GM12878 (cell line): ENCODE measurements around the gene MAN2B1. TPM values are rescaled to one million over a fixed set of nuclear protein-coding genes. Genes with fewer than 3 reads are reported as not detected.

Experiments
- BRCA1 ChIP-seq: IDR thresholded peaks from 2 replicates; pipeline ENCODE4 v1.6.1; 2011; ENCODE audit warnings: low read depth, low read length, improper control_type of control experiment
- CBX5 ChIP-seq: sonication (generic); IDR thresholded peaks from 2 replicates; pipeline ENCODE4 v1.6.1; 2016; ENCODE audit warnings: low read depth, moderate library complexity, mild to moderate bottlenecking, inconsistent platforms
- CHD1 ChIP-seq: IDR thresholded peaks from 2 replicates; pipeline ENCODE4 v1.6.1; 2012; ENCODE audit warnings: low read depth, low read length, improper control_type of control experiment
- CREB1 ChIP-seq: IDR thresholded peaks from 2 replicates; pipeline ENCODE4 v1.6.1; 2012; ENCODE audit warnings: low read depth, mild to moderate bottlenecking, inconsistent platforms
- E2F4 ChIP-seq: IDR thresholded peaks from 2 replicates; pipeline ENCODE4 v1.6.1; 2012; ENCODE audit warnings: low read depth, low read length, improper control_type of control experiment
- HDAC6 ChIP-seq: fragments of 200-600 bp; sonication (generic); IDR thresholded peaks from one replicate; pipeline ENCODE4 v1.8.0; 2017; ENCODE audit warnings: antibody characterized with exemption; ENCODE audit not compliant: unreplicated experiment
- IRF4 ChIP-seq: IDR thresholded peaks from 2 replicates; pipeline ENCODE4 v1.6.1; 2011; ENCODE audit warnings: low read depth, low read length
- MYB ChIP-seq: fragments of 150-350 bp; IDR thresholded peaks from 2 replicates; pipeline ENCODE4 v1.6.1; 2014; ENCODE audit warnings: mild to moderate bottlenecking, low read depth, low read length, borderline replicate concordance
- SREBF2 ChIP-seq: IDR thresholded peaks from 2 replicates; pipeline ENCODE4 v1.6.1; 2012; ENCODE audit warnings: mild to moderate bottlenecking, low read length
- TCF3 ChIP-seq: IDR thresholded peaks from 2 replicates; pipeline ENCODE4 v1.6.1; 2012; ENCODE audit warnings: low read depth, mild to moderate bottlenecking, low read length, borderline replicate concordance; ENCODE audit not compliant: insufficient read depth
- USF1 ChIP-seq: IDR thresholded peaks from 2 replicates; pipeline ENCODE4 v1.6.1; 2011; ENCODE audit warnings: borderline replicate concordance, low read depth, mild to moderate bottlenecking, moderate library complexity, mixed read lengths, low read length; ENCODE audit not compliant: insufficient read depth; ENCODE audit errors: extremely low read length
- ZBTB33 ChIP-seq: fragments of 450-650 bp; IDR thresholded peaks from 2 replicates; pipeline ENCODE4 v1.6.1; 2017; ENCODE audit warnings: mild to moderate bottlenecking
- polyA plus RNA-seq, 11 experiments: library from polyadenylated mRNA; depleted of rRNA in 4 of 11; unstranded in 6 of 11; stranded (reverse) in 5 of 11; fragments of >200 nt; fragmentation: Nextera tagmentation in 4 of 11; fragmentation: Illumina TruSeq in 1 of 11; extraction: Ambion mirVana in 4 of 11; extraction: Trizol in 1 of 11; gene quantifications; 1 replicate in 1 of 11; 2 replicates in 10 of 11; pipeline versions ENCODE4 v1.2.1 to v1.2.3, GENCODE V29; 2011 to 2016; ENCODE audit warnings: inconsistent platforms in 2 of 11, missing spikeins in 2 of 11, low read depth in 1 of 11
- total RNA-seq, 4 experiments: library from RNA; depleted of rRNA in 3 of 4; stranded (reverse); fragments of >200 nt in 3 of 4; fragmentation: Illumina TruSeq in 1 of 4; extraction: Trizol in 1 of 4; gene quantifications; 2 replicates each; pipeline versions ENCODE4 v1.2.1 to v1.2.3, GENCODE V29; 2013 to 2021
- TF ChIP-seq, protein P1 (sequence below): IDR thresholded peaks from 2 replicates; pipeline ENCODE4 v1.6.1; 2011; ENCODE audit warnings: low read depth, low read length, improper control_type of control experiment, borderline replicate concordance
- TF ChIP-seq, protein P2 (sequence below): fragments of 450-650 bp; IDR thresholded peaks from 2 replicates; pipeline ENCODE4 v1.6.1; 2017; ENCODE audit warnings: mild to moderate bottlenecking, low read depth, inconsistent platforms; ENCODE audit not compliant: poor library complexity, severe bottlenecking
- TF ChIP-seq, protein P3 (sequence below): fragments of 450-650 bp; conservative IDR thresholded peaks from 2 replicates; pipeline ENCODE4 v1.6.1; 2017; ENCODE audit warnings: mild to moderate bottlenecking, moderate library complexity

Gene MAN2B1
- total and polyA plus RNA-seq, 10 of the 15 experiments (the other 5 are each of a cell fraction or from before 2014, with no cell fraction given), result 7.6 to 224 (median 81.4) TPM

- TF ChIP-seq USF1 (no peak), HDAC6 (no peak), IRF4 (peak; percentile 73), BRCA1 (no peak), MYB (no peak), SREBF2 (peak; percentile 8; the same call in 1 of the 2 replicates), CBX5 (no peak), CHD1 (no peak), ZBTB33 (no peak), E2F4 (no peak), CREB1 (peak; percentile 95), TCF3 (0 out of 2 replicates have a peak, but pooled peaks have one; percentile 22)
- TF ChIP-seq, protein P1, sequence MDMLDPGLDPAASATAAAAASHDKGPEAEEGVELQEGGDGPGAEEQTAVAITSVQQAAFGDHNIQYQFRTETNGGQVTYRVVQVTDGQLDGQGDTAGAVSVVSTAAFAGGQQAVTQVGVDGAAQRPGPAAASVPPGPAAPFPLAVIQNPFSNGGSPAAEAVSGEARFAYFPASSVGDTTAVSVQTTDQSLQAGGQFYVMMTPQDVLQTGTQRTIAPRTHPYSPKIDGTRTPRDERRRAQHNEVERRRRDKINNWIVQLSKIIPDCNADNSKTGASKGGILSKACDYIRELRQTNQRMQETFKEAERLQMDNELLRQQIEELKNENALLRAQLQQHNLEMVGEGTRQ, result no peak
- TF ChIP-seq, protein P2, sequence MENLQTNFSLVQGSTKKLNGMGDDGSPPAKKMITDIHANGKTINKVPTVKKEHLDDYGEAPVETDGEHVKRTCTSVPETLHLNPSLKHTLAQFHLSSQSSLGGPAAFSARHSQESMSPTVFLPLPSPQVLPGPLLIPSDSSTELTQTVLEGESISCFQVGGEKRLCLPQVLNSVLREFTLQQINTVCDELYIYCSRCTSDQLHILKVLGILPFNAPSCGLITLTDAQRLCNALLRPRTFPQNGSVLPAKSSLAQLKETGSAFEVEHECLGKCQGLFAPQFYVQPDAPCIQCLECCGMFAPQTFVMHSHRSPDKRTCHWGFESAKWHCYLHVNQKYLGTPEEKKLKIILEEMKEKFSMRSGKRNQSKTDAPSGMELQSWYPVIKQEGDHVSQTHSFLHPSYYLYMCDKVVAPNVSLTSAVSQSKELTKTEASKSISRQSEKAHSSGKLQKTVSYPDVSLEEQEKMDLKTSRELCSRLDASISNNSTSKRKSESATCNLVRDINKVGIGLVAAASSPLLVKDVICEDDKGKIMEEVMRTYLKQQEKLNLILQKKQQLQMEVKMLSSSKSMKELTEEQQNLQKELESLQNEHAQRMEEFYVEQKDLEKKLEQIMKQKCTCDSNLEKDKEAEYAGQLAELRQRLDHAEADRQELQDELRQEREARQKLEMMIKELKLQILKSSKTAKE, result peak; percentile 56
- TF ChIP-seq, protein P3, sequence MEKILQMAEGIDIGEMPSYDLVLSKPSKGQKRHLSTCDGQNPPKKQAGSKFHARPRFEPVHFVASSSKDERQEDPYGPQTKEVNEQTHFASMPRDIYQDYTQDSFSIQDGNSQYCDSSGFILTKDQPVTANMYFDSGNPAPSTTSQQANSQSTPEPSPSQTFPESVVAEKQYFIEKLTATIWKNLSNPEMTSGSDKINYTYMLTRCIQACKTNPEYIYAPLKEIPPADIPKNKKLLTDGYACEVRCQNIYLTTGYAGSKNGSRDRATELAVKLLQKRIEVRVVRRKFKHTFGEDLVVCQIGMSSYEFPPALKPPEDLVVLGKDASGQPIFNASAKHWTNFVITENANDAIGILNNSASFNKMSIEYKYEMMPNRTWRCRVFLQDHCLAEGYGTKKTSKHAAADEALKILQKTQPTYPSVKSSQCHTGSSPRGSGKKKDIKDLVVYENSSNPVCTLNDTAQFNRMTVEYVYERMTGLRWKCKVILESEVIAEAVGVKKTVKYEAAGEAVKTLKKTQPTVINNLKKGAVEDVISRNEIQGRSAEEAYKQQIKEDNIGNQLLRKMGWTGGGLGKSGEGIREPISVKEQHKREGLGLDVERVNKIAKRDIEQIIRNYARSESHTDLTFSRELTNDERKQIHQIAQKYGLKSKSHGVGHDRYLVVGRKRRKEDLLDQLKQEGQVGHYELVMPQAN, result peak; percentile 51
Measured at GRCh38 chr19:12610540-12611360, 55.8 kb downstream of the MAN2B1 start, which contains the start of the genes ZNF490 and ZNF791 (continued).
